Measurements from ENCODE around the gene VPS39. TPM values are rescaled to one million over a fixed set of nuclear protein-coding genes. Genes with fewer than 3 reads are reported as not detected.

The VPS39 gene
- polyA plus RNA-seq, 2 of the 4 experiments (the other 2 are of a cell fraction): 18.3 to 33.3 TPM

DNA sequence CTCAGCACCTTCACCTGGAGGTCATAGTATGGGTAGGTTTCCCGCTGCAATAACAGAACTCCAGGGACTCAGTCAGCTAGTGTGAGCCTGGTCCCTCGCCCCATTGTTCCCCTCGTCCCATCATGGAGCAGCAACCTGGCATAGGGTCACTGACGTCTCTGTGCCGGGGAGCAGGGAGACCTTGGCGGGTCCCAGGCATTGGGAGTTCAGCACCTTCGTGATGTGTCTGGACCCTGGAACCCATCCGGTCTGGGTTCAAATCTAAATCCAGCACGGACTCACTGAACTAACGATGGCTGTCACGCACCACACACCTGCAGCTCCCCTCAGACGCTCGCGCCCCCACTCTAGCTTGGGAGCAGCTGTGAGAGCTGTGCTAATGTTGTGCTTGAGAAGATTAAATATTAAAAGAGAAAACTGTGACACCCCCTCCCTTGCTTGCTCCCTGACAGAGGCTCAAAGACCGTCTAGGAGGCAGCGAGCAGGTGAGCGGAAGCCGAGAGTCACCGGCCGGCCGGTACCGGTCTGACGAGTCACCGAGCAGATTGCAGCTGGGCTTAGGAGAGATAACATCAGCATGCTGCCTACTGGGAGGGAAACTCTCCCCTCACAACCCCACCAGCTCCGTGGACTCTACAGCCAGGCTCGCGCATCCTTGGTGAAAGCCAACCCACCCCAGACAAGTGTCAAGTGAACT lies 52.4 kb downstream of the VPS39 start:
- FAIRE-seq: no peak
- WGBS (ENCODE audit: missing lambda C conversion rate): 81% methylated on average over 20 of the region's 27 CpGs

DNA sequence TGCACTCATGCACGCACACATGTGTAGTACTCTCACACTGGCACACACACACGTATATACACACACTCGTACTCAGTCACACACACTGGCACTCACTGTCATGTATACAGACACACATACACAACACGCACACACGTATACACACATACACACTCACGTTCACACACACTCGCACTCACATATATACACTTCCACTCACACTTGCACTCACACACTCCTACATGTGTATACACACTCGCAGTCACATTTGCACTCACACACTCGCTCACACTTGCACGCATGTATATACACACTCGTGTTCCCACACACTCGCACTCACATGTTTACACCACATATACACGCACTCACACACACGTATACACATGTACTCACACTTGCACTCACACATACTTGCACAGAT lies 53.1 kb downstream of the VPS39 start:
- no peaks in the 10 kb centered on the region for H3K4me1 ChIP-seq

More for the DNA sequence above, 52.4 kb downstream of the VPS39 start:
- POLR2A ChIA-PET: no interaction called here
- Histone ChIP-seq H3K4me2 (no peak overlapping the region), H3K4me1 (no peaks in the 10 kb centered on the region), H3K4me3 (no peak overlapping the region), H3K27ac (no peak overlapping the region), H3K9me3 (no peaks in the 10 kb centered on the region)
- DNase-seq (ENCODE audit: low read depth in 1 of 2, low spot score in 1 of 2): no peak
- ATAC-seq: no peak
- CTCF ChIA-PET: interaction anchor here (0.9 to 1.8 kb wide), 4 partner anchors 8 to 230 kb away, joined by 3 to 6 read pairs (median 4); no protein-coding TSS in a partner anchor
- TF ChIP-seq FOXS1 (CRISPR knock-in tag; IDR thresholded peaks at IDR 0.05): no peak
- TF ChIP-seq, protein P1, sequence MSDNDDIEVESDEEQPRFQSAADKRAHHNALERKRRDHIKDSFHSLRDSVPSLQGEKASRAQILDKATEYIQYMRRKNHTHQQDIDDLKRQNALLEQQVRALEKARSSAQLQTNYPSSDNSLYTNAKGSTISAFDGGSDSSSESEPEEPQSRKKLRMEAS (IDR thresholded peaks at IDR 0.05): no peak
- no peak for TF ChIP-seq HEYL (CRISPR knock-in tag; IDR thresholded peaks at IDR 0.05)
- TF ChIP-seq RFX5 (IDR thresholded peaks at IDR 0.05): no peak
- TF ChIP-seq, protein P2, sequence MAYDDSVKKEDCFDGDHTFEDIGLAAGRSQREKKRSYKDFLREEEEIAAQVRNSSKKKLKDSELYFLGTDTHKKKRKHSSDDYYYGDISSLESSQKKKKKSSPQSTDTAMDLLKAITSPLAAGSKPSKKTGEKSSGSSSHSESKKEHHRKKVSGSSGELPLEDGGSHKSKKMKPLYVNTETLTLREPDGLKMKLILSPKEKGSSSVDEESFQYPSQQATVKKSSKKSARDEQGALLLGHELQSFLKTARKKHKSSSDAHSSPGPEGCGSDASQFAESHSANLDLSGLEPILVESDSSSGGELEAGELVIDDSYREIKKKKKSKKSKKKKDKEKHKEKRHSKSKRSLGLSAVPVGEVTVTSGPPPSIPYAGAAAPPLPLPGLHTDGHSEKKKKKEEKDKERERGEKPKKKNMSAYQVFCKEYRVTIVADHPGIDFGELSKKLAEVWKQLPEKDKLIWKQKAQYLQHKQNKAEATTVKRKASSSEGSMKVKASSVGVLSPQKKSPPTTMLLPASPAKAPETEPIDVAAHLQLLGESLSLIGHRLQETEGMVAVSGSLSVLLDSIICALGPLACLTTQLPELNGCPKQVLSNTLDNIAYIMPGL (CRISPR knock-in tag; IDR thresholded peaks at IDR 0.05; ENCODE audit: borderline replicate concordance): no peak
- no peak for TF ChIP-seq CHD2 (IDR thresholded peaks at IDR 0.05; ENCODE audit: low read length, partially characterized antibody)
- TF ChIP-seq KDM5A (IDR thresholded peaks at IDR 0.05): no peak
- no peak for TF ChIP-seq TFCP2L1 (CRISPR knock-in tag; IDR thresholded peaks at IDR 0.05)

DNA sequence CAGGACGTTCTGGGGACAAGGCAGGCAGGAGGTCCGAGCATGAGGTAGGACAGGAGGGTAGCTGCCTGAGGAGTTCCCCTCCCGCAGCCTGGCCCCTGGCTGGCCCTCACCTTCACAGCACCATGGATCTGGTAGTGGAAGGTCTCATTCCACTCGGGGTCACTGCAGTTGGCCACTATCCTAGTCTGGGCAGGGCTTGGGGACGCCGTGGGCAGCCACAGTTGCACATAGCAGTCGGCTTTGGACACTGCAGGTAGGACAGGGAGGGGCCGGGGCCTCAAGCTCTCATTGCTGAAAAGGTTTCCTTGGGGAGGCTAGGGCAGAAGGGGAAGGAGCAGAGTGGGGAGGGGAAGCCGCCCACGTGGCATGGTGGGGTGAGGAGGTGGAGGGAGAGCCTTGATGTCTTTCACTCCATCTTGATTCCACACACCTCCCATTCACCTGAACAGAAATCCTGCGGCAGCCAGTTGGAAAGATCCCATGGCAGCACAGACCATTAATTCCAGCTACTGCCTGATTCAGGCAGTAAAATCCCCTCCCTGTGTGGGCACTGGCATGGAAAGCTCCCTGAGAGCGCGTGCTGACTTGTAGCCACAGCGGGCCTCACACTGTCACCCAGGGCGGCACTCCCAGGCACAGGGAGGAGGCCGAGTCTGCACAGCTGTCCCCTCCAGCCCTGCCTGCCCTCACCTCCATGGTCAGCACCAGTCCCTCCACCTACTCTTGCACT lies 53.7 kb downstream of the VPS39 start:
- no peak overlapping the region for H3K27ac ChIP-seq
- DNase-seq (ENCODE audit: low read depth in 1 of 2, low spot score in 1 of 2) (no peak), FAIRE-seq (no peak), ATAC-seq (no peak)
- H3K4me3 ChIP-seq: no peak overlapping the region
- no peaks in the 10 kb centered on the region for H3K4me1 ChIP-seq
- CTCF ChIA-PET: interaction anchor here (0.6 to 1.2 kb wide), 2 partner anchors 16 kb away, joined by 3 to 5 read pairs; no protein-coding TSS in a partner anchor
- H3K4me2 ChIP-seq: no peak overlapping the region
- TF ChIP-seq, protein P1 (IDR thresholded peaks at IDR 0.05): no peak
- TF ChIP-seq, protein P3, sequence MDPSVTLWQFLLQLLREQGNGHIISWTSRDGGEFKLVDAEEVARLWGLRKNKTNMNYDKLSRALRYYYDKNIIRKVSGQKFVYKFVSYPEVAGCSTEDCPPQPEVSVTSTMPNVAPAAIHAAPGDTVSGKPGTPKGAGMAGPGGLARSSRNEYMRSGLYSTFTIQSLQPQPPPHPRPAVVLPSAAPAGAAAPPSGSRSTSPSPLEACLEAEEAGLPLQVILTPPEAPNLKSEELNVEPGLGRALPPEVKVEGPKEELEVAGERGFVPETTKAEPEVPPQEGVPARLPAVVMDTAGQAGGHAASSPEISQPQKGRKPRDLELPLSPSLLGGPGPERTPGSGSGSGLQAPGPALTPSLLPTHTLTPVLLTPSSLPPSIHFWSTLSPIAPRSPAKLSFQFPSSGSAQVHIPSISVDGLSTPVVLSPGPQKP (IDR thresholded peaks at IDR 0.05; ENCODE audit: low read depth, low read length): no peak
- TF ChIP-seq POLR2AphosphoS2 (conservative IDR thresholded peaks at IDR 0.05; ENCODE audit: low read length) (no peak), PHF8 (IDR thresholded peaks at IDR 0.05; ENCODE audit: borderline replicate concordance, low read depth) (no peak), JUN (IDR thresholded peaks at IDR 0.05) (no peak), FOSL2 (IDR thresholded peaks at IDR 0.05) (no peak), FOSL2 (CRISPR knock-in tag; IDR thresholded peaks at IDR 0.05) (no peak), KDM1A (IDR thresholded peaks at IDR 0.05; ENCODE audit: low read depth) (no peak)
- TF ChIP-seq, protein P4, sequence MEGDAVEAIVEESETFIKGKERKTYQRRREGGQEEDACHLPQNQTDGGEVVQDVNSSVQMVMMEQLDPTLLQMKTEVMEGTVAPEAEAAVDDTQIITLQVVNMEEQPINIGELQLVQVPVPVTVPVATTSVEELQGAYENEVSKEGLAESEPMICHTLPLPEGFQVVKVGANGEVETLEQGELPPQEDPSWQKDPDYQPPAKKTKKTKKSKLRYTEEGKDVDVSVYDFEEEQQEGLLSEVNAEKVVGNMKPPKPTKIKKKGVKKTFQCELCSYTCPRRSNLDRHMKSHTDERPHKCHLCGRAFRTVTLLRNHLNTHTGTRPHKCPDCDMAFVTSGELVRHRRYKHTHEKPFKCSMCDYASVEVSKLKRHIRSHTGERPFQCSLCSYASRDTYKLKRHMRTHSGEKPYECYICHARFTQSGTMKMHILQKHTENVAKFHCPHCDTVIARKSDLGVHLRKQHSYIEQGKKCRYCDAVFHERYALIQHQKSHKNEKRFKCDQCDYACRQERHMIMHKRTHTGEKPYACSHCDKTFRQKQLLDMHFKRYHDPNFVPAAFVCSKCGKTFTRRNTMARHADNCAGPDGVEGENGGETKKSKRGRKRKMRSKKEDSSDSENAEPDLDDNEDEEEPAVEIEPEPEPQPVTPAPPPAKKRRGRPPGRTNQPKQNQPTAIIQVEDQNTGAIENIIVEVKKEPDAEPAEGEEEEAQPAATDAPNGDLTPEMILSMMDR (IDR thresholded peaks at IDR 0.05): no peak
- POLR2A ChIA-PET: no interaction called here
- 82% methylated on average over 11 of the region's 16 CpGs for WGBS (ENCODE audit: missing lambda C conversion rate)
- no peaks in the 10 kb centered on the region for H3K9me3 ChIP-seq

More for the DNA sequence above, 53.1 kb downstream of the VPS39 start:
- CTCF ChIA-PET: interaction anchor here (0.6 kb wide), 1 partner anchor 17 kb away, joined by 3 read pairs; no protein-coding TSS in a partner anchor
- POLR2A ChIA-PET: no interaction called here
- no peak overlapping the region for H3K27ac ChIP-seq
- TF ChIP-seq HDAC2 (IDR thresholded peaks at IDR 0.05): no peak
- TF ChIP-seq FOSL2 (IDR thresholded peaks at IDR 0.05): no peak
- TF ChIP-seq FOSL2 (CRISPR knock-in tag; IDR thresholded peaks at IDR 0.05): no peak
- TF ChIP-seq HOXA7 (CRISPR knock-in tag; IDR thresholded peaks at IDR 0.05): no peak
- TF ChIP-seq NFE2L2 (conservative IDR thresholded peaks at IDR 0.05; ENCODE audit: low read length): no peak
- no peak for TF ChIP-seq RNF2 (IDR thresholded peaks at IDR 0.05; ENCODE audit: borderline replicate concordance, low read depth)
- TF ChIP-seq, protein P4 (IDR thresholded peaks at IDR 0.05): no peak
- TF ChIP-seq ZFP36 (IDR thresholded peaks at IDR 0.05; ENCODE audit: borderline replicate concordance, partially characterized antibody): no peak
- no peak for TF ChIP-seq FOSB (CRISPR knock-in tag; IDR thresholded peaks at IDR 0.05)
- no peaks in the 10 kb centered on the region for H3K9me3 ChIP-seq
- WGBS (ENCODE audit: missing lambda C conversion rate): 89% methylated on average over 14 of the region's 14 CpGs
- ATAC-seq (no peak), FAIRE-seq (no peak), DNase-seq (ENCODE audit: low read depth in 1 of 2, low spot score in 1 of 2) (no peak)
- H3K4me2 ChIP-seq: no peak overlapping the region
- no peak overlapping the region for H3K4me3 ChIP-seq
